Activated T-cell treated with anti-CD3 and anti-CD28 coated beads, Interleukin-2, amount 50 U/mL, for 4 hours (primary cell): Measurements from ENCODE around the gene DLGAP1. TPM values are rescaled to one million over a fixed set of nuclear protein-coding genes. Genes with fewer than 3 reads are reported as not detected.

Experiments
- ATAC-seq, 2 donors: fragments of 200-7000 bp; cut with Tn5 transposase; one replicate each; pipeline ENCODE4 v1.10.0; 2021
- DNase-seq: peaks from one replicate; pipeline ENCODE4 v3.0.0-alpha.2; 2020
- H3K27me3 Mint-ChIP-seq: one replicate; pipeline ENCODE4 v1.8.0; 2021; ENCODE audit warnings: low read depth, mixed read lengths
- H3K36me3 Mint-ChIP-seq: one replicate; pipeline ENCODE4 v1.8.0; 2022; ENCODE audit warnings: mixed read lengths; ENCODE audit not compliant: insufficient read depth
- H3K4me1 Mint-ChIP-seq: one replicate; pipeline ENCODE4 v1.8.0; 2021; ENCODE audit warnings: low read depth, mixed read lengths
- H3K4me3 Mint-ChIP-seq: one replicate; pipeline ENCODE4 v1.8.0; 2021; ENCODE audit warnings: mild to moderate bottlenecking, moderate library complexity, mixed read lengths
- H3K9me3 Mint-ChIP-seq: one replicate; pipeline ENCODE4 v1.8.0; 2021; ENCODE audit warnings: mixed read lengths
- total RNA-seq, 3 donors: library from RNA; stranded (reverse); gene quantifications; one replicate each; pipeline ENCODE4 v1.2.1, GENCODE V29; 2021

Gene DLGAP1
- total RNA-seq, 3 donors from 2014 or later, result 0.16 TPM; not detected in 2

DNA sequence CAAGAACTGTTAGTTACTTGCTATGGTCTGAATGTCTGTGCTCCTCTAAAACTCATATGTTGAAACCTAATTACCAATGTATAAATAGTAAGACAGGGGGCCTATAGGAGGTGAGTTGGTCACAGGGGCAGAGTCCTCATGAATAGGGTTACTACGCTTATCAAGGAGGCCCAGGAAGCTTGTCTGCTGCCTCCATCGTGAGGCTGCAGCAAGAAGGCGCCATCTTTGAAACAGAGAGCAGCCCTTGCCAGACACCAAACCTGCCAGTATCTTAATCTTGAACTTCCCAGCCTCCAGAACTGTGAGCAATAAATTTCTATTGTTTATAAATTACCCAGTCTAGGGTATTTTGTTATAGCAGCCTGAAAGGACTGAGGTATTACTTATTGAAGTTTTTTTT lies 926.0 kb downstream of the DLGAP1 start:
- no peak for ATAC-seq
- Mint-ChIP-seq H3K4me1 (peaks cover 18% of the 10 kb centered on the region), H3K27me3 (no peaks in the 10 kb centered on the region), H3K36me3 (no peaks in the 10 kb centered on the region), H3K9me3 (no peaks in the 10 kb centered on the region), H3K4me3 (no peak overlapping the region)
- DNase-seq, result no peak

DNA sequence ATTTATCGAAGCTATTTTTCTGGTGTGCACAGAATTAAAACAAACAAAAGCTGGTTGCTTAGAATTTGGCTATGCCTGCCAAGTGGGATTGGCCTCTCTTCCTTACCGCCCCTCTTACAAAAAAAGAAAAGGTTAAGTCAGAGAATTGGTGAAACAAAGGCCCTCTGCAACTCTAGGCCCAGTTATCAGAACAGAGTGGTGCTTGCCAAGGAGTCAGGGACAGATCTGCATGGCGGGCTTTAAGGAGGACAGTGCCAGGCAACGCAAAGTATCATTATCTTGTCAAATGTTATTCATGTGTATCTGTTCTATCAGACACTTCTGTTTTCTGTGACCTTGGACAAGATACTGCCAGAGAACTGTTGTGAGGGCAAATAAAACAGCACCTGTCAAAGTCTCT lies 926.9 kb downstream of the DLGAP1 start:
- Mint-ChIP-seq H3K36me3 (no peaks in the 10 kb centered on the region), H3K27me3 (no peaks in the 10 kb centered on the region), H3K4me1 (peaks cover 18% of the 10 kb centered on the region), H3K9me3 (peaks cover 4% of the 10 kb centered on the region), H3K4me3 (no peak overlapping the region)
- ATAC-seq (no peak), DNase-seq (no peak)

DNA sequence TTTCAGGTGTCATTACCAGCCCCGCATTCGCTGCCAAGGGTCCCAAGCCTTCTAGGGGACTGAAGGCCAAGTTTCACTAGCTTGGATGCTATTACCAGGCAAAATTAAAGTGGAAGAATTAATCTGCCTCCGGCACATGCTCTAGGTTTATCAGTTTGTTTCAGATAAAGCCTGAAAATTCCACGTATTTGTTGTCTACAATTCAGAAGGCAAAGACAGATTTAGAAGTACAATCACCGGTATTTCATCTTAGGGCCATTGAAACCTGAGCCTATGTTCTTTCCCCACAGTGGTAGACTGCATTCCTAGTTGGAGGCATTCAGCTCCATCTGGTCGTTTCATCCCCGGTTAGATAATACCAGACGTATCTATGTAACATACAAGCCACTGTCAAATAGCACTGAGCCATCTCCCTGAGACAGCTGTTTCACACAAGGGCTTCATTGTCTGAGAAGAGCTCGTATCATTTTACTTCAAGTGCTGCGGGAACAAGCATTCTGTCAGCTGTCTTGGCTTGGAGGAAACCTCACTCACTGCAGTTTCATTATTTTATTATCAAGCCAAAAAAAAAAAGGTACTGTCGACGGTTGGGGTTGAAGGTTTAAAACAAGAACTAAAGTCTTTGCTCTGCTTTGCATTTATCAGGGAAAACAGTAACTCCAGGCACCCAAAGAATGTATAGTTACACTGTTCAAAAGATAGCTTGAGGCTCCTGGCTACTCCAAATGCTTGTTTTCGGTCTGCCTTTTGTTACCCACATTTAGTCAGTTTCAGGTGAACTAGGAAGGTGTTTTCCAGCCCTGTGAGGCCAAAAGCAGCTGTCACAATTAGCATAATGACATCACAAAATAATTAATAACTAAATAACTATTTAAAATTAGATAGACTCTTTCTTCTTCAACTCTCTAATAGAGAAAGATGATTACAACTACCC lies 928.4 kb downstream of the DLGAP1 start:
- H3K27me3 Mint-ChIP-seq, result no peaks in the 10 kb centered on the region
- H3K9me3 Mint-ChIP-seq, result peaks cover 4% of the 10 kb centered on the region
- peaks cover 18% of the 10 kb centered on the region for H3K4me1 Mint-ChIP-seq
- H3K36me3 Mint-ChIP-seq, result no peaks in the 10 kb centered on the region
- DNase-seq, result no peak
- no peak for ATAC-seq
- H3K4me3 Mint-ChIP-seq, result peak overlapping the region; percentile 33

DNA sequence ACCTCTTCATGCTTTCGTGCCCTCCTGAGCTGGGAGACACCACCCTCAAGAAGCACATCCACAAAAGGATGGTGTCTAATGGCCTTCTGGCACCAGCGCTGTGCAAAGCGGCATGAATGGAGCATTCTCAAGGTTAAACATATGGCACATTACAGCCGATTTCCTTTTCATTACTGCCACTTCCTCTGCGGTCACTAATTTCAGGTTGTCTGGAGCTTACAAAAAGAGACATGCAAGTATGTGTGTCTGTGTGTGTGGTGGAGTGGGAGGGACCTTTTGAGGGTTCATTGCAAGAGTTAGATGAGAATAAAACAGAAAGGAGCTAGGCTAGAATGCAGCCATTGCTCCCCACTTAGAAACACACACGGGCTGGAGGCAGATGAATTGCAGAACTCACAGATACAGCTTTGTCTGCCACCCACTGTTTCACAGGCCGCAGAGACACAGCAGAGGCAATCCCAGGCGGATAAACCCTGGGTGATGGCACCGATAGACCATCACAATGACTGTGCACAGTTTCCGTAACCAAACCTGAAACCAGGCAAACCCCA lies 929.2 kb downstream of the DLGAP1 start:
- Mint-ChIP-seq H3K36me3 (no peaks in the 10 kb centered on the region), H3K9me3 (peaks cover 4% of the 10 kb centered on the region), H3K4me1 (peaks cover 18% of the 10 kb centered on the region), H3K4me3 (peak overlapping the region; percentile 33), H3K27me3 (no peaks in the 10 kb centered on the region)
- DNase-seq (peak; percentile 9), ATAC-seq (peak; percentile 84 to 89)

DNA sequence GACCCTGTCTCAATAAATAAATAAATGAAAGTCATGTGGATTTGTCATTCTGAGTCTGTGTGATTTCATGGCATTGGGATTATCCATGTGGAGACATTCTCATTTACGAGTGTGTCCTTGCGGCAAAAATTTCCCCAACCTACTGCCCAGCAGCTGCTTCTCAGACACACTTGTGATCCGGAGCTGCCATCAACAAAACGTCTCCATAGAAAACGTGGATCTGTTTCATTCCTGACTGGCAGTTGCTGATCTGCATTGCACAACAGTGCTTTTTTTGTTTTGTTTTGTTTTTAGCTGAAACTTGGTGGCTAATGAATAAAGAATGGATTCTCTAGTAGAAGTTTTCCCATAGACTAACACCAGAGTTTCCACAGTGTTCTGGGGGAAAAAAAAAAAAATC lies 930.4 kb downstream of the DLGAP1 start:
- H3K9me3 Mint-ChIP-seq, result peaks cover 4% of the 10 kb centered on the region
- H3K36me3 Mint-ChIP-seq, result no peaks in the 10 kb centered on the region
- DNase-seq, result no peak
- H3K4me1 Mint-ChIP-seq, result peaks cover 18% of the 10 kb centered on the region
- no peaks in the 10 kb centered on the region for H3K27me3 Mint-ChIP-seq
- no peak overlapping the region for H3K4me3 Mint-ChIP-seq
- ATAC-seq, result no peak

DNA sequence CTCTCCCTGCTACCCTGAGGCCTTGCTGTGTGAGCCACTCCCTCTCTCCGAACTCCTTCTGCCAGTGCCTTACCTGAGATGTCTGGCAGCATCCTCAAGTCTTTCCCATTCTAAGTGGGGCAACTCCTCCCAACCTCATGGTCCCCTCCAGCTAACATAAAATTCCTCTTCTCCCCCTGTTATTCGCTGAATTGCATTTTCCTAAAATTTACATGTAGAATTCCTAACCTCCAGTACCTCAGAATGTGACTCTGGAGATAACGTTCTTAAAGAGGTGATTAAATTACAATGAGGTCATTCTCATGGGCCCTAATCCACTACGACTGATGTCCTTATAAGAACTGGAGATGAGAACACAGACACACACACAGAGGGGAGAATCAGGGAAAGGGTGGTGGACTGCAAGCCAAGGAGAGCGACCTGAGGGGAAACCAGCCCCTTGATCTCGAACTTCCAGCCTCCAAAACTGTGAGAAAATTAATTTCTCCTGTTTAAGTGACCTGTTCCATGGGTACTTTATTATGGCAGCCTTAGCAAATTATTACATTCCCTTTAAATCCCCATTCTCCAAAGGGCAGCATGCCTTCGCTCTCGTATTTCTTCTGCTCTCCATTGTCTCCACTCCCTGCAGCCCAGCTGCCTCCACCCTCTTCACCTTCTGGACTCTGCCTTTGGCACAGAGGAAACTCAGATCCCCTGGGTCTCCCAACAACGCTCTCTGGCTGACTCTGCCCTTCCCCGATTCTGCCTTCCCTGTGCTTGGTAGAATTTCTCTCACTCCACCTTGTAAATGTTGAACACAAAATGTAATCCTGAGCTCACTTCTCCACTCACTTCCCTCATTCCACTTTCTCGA lies 934.6 kb downstream of the DLGAP1 start:
- Mint-ChIP-seq H3K36me3 (no peaks in the 10 kb centered on the region), H3K9me3 (peaks cover 4% of the 10 kb centered on the region), H3K4me3 (no peak overlapping the region), H3K4me1 (peaks cover under 1% of the 10 kb centered on the region), H3K27me3 (no peaks in the 10 kb centered on the region)
- ATAC-seq, result no peak
- no peak for DNase-seq

DNA sequence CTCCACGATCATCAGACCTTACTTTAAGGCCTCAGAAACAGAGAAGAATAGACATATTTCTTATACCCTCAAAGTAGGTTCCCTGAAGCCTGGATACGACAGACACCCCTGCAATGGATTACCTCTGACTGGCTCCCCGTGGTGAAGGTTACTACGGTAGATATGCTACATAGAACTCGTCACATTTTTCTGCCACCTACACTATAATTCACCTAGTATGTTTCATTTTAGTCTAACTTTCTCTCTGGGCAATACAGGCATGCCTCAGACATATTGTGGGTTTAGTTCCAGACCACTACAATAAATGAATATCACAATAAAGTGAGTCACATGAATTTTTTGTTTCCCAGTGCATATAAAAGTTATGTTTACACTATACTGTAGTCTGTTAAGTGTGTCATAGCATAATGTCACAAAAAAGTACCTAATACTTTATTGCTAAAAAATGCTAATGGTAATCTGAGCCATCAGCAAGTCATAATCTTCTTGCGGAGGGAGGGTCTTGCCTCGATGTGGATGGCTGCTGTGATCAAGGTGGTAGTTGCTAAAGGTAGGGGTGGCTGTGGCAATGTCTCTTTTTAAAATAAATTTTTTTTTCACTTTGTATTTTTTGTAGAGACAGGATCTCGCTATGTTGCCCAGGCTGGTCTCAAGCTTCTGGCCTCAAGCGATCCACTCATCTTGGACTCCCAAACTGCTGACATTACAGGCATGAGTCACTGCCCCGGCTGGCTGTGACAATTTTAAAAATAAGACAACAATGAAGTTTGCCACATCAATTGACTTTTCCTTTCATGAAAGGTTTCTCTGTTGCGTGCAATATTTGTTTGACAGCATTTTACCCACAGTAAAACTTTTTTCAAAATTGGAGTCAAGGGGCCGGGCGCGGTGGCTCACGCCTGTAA lies 940.5 kb downstream of the DLGAP1 start:
- no peaks in the 10 kb centered on the region for H3K27me3 Mint-ChIP-seq
- H3K9me3 Mint-ChIP-seq, result no peaks in the 10 kb centered on the region
- no peaks in the 10 kb centered on the region for H3K36me3 Mint-ChIP-seq
- ATAC-seq (peak in 1 of 2 donors; percentile 49), DNase-seq (no peak)
- H3K4me3 Mint-ChIP-seq, result no peak overlapping the region
- H3K4me1 Mint-ChIP-seq, result peaks cover 10% of the 10 kb centered on the region

DNA sequence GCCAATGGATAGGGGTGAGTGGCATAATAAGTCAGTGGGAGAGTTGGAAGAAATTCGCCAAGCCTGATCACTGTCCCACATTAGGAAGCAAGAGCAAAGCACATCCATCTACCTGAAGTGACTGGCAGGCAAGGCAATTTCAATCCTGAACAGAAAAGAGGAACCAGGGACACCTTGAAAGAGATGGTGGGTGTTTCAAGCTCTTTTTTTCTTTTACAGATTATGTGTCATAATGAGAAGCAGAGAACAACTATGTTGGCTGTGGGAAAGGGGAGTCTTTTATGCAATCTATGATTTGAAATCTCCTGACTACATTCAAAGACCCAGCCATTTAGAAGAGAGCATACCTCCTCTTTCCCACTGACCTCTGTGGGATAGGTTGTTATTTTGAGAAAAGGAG lies 941.6 kb downstream of the DLGAP1 start:
- Mint-ChIP-seq H3K36me3 (no peaks in the 10 kb centered on the region), H3K9me3 (no peaks in the 10 kb centered on the region), H3K4me1 (peaks cover 10% of the 10 kb centered on the region), H3K4me3 (no peak overlapping the region), H3K27me3 (no peaks in the 10 kb centered on the region)
- ATAC-seq, result no peak
- DNase-seq, result no peak

DNA sequence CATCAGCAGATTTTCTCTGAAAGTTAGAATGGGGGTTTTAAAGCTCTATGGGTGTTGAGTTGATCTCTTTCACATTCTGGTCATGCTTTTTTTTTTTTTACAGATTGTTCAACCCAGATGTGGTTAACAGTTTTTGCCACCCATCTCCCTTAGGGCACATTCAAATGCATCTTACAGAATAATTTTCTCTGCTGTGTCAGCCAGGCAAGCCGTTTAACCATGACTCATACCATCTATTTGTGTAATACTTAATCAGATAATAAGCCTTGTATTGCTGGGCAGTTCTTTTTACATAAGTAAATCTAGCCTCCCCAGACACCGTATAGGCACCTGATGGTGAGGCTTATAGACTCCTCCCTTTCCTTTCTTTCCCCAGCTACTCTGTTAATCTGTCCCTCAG lies 943.1 kb downstream of the DLGAP1 start:
- no peaks in the 10 kb centered on the region for H3K36me3 Mint-ChIP-seq
- ATAC-seq (peak; percentile 69 to 77), DNase-seq (no peak)
- no peak overlapping the region for H3K4me3 Mint-ChIP-seq
- peaks cover 10% of the 10 kb centered on the region for H3K4me1 Mint-ChIP-seq
- no peaks in the 10 kb centered on the region for H3K9me3 Mint-ChIP-seq
- no peaks in the 10 kb centered on the region for H3K27me3 Mint-ChIP-seq

DNA sequence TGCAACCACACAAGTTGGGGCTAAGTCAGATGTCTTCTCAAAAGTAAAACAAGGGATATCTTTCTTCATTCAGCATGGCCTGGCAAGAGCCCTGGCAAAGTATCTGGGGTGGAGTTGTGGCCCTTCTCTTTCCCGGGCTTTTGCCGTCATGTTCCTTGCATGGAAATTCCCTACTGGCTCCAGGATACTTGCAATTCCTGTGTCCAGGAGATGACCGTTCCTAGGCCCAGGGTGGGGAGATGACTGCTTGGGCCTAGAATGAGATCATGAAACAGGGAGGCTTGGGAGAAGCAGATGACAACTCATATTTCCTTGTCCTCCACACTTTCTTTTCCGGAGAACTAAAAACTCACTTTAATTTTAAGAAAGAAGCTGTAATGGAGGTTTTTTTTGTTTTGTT lies 944.2 kb downstream of the DLGAP1 start:
- no peaks in the 10 kb centered on the region for H3K36me3 Mint-ChIP-seq
- no peak overlapping the region for H3K4me3 Mint-ChIP-seq
- H3K27me3 Mint-ChIP-seq, result no peaks in the 10 kb centered on the region
- H3K9me3 Mint-ChIP-seq, result no peaks in the 10 kb centered on the region
- peaks cover 10% of the 10 kb centered on the region for H3K4me1 Mint-ChIP-seq
- ATAC-seq, result no peak
- no peak for DNase-seq

DNA sequence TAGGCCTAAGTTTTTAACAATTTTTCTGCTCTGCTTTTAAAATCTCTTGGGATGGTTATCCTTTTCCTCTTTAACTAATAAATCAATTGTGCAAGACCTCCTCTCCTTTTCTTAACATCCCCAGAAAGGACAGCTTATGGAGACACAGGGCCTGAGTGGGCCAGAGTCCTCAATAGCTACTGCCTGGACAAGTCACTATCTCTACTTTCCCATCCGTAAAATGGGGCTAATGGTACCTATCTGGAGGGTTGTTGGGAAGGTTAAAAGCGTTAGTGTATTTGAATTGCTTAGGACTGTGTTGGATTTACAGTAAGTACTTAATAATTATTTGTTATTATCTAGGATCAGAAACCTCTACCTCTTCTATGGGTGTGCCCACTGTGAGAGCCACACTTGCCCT lies 945.1 kb downstream of the DLGAP1 start:
- Mint-ChIP-seq H3K27me3 (no peaks in the 10 kb centered on the region), H3K4me3 (no peak overlapping the region), H3K36me3 (no peaks in the 10 kb centered on the region)

DNA sequence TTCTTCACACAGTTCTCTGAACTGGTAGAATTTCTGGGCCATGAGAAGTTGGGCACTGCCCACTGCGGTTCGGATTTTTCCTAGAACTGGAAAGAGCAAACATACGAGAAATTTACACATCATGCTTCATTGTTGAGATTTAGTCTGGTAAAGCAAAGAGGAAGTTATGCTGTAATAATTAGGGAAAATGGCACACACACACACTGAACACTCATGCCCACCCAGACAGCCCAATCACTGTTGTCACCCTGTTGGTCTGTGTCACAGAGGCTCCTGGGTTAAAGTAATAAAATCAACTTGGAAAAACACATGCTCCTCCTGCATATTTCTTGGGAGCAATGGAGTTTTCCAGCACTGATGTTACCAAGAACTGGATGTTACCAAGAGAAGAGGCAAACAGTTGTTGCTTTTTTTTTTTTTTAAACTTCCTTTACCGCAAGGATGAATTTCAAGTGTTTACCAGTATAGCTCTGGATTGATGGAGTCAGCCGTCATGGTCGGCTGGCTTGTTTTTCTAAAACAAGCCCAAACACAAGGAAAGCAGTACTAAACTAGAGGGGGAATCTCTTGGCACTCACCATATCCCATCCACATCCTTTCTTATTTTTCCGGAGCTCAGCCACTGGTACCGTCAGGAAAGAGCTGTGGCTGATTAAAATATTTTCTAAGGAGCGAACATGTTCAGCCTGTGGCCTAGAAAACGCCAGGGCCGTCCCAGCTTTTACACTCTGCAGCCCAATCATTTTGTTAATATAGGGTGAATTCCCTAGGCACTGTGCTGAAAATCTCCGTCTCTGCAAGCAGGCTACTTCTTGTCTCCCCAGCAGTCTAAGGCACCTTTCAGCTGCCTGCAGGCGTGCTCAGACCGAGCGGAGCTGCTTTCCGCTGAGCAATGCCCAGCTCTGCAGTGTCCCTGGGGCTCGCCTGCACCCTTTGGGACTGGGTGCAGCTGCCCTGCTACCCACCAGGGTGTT lies 946.2 kb downstream of the DLGAP1 start:
- no peak overlapping the region for H3K4me3 Mint-ChIP-seq
- no peaks in the 10 kb centered on the region for H3K27me3 Mint-ChIP-seq
- H3K4me1 Mint-ChIP-seq, result peaks cover 10% of the 10 kb centered on the region
- H3K36me3 Mint-ChIP-seq, result no peaks in the 10 kb centered on the region
- ATAC-seq, result no peak
- no peak for DNase-seq
- H3K9me3 Mint-ChIP-seq, result no peaks in the 10 kb centered on the region

More for the DNA sequence above, 945.1 kb downstream of the DLGAP1 start:
- peaks cover 10% of the 10 kb centered on the region for H3K4me1 Mint-ChIP-seq
- DNase-seq (no peak), ATAC-seq (no peak)
- no peaks in the 10 kb centered on the region for H3K9me3 Mint-ChIP-seq

DNA sequence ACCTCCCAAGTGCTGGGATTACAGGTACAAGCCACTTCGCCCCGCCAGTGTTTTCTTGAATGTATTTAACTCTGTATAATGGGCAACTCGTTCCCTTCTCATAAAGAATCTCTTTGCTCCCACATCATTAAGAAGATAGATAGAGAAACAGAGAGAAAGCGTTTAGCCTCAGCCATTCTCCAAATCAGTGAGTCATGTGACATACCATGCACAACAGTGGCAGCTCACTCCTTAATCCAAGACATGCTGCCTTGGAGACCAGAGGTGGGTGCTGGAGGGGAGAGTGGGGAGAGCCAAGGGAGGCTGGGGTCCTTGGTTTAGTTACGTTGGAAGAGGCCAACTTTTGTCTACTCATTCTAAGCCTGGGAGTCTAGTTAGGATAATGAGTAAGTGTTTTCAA lies 950.5 kb downstream of the DLGAP1 start:
- Mint-ChIP-seq H3K9me3 (no peaks in the 10 kb centered on the region), H3K36me3 (no peaks in the 10 kb centered on the region), H3K4me1 (peaks cover 2% of the 10 kb centered on the region), H3K4me3 (no peak overlapping the region), H3K27me3 (peaks cover 12% of the 10 kb centered on the region)
- DNase-seq (no peak), ATAC-seq (no peak)
